HT1080 (cell line): ENCODE data around the gene CNTNAP2. TPM values are rescaled to one million over a fixed set of nuclear protein-coding genes. Genes with fewer than 3 reads are reported as not detected.

Experiments
- DNase-seq: peaks from one replicate; pipeline ENCODE4 v3.0.0-alpha.2; 2015; ENCODE audit warnings: low read depth
- total RNA-seq: library from RNA; depleted of rRNA; stranded (reverse); fragments of >200 nt; shearing (Covaris generic); gene quantifications from 2 replicates; pipeline ENCODE4 v1.2.3, GENCODE V29; 2014

The CNTNAP2 gene
- total RNA-seq, 1 experiment from 2014 or later: not detected

- no peak for DNase-seq
These were observed 2000.3 kb downstream of the CNTNAP2 start for GRCh38 chr7:148116829-148117403.

- no peak for DNase-seq
These were observed 2001.8 kb downstream of the CNTNAP2 start for GRCh38 chr7:148118371-148118770.

GRCh38 chr7:148121401-148121800 is 2004.8 kb downstream of the CNTNAP2 start:
- no peak for DNase-seq

GRCh38 chr7:148121847-148122246 is 2005.2 kb downstream of the CNTNAP2 start:
- DNase-seq: no peak

- no peak for DNase-seq
These were observed 2007.9 kb downstream of the CNTNAP2 start for GRCh38 chr7:148124477-148124876.

GRCh38 chr7:148127374-148127773 is 2010.8 kb downstream of the CNTNAP2 start:
- DNase-seq: no peak

GRCh38 chr7:148129023-148129422 is 2012.4 kb downstream of the CNTNAP2 start:
- DNase-seq: no peak

- DNase-seq: peak; percentile 10
These were observed 2018.5 kb downstream of the CNTNAP2 start for GRCh38 chr7:148135116-148135515.

GRCh38 chr7:148135997-148136396 is 2019.4 kb downstream of the CNTNAP2 start:
- no peak for DNase-seq

GRCh38 chr7:148142660-148143248 is 2026.2 kb downstream of the CNTNAP2 start:
- peak; percentile 21 for DNase-seq

GRCh38 chr7:148144827-148145226 is 2028.2 kb downstream of the CNTNAP2 start:
- no peak for DNase-seq

GRCh38 chr7:148146346-148146745 is 2029.7 kb downstream of the CNTNAP2 start:
- peak; percentile 15 for DNase-seq

- no peak for DNase-seq
These were observed 2030.8 kb downstream of the CNTNAP2 start for GRCh38 chr7:148147438-148147837.

- DNase-seq: no peak
These were observed 2031.9 kb downstream of the CNTNAP2 start for GRCh38 chr7:148148456-148148855.

- no peak for DNase-seq
These were observed 2033.1 kb downstream of the CNTNAP2 start for GRCh38 chr7:148149730-148150129.

- no peak for DNase-seq
These were observed 2035.2 kb downstream of the CNTNAP2 start for GRCh38 chr7:148151778-148152177.

GRCh38 chr7:148153616-148154284 is 2037.1 kb downstream of the CNTNAP2 start:
- DNase-seq: no peak

GRCh38 chr7:148155000-148155399 is 2038.4 kb downstream of the CNTNAP2 start:
- DNase-seq: no peak

GRCh38 chr7:148155826-148156225 is 2039.2 kb downstream of the CNTNAP2 start:
- no peak for DNase-seq

GRCh38 chr7:148156233-148156632 is 2039.6 kb downstream of the CNTNAP2 start:
- DNase-seq: peak; percentile 60

- no peak for DNase-seq
These were observed 2042.7 kb downstream of the CNTNAP2 start for GRCh38 chr7:148159331-148159730.

- DNase-seq: no peak
These were observed 2045.2 kb downstream of the CNTNAP2 start for GRCh38 chr7:148161776-148162175.

GRCh38 chr7:148162808-148163207 is 2046.2 kb downstream of the CNTNAP2 start:
- no peak for DNase-seq
